PFSK-1 (cell line): ENCODE measurements around the gene MAP3K3.

Experiments
- FOXP2 ChIP-seq: optimal IDR thresholded peaks from 2 replicates; pipeline ENCODE3; 2011; ENCODE audit warnings: borderline replicate concordance, control low read depth, inconsistent platforms; ENCODE audit not compliant: insufficient read depth; ENCODE audit errors: extremely low read length, extremely low read depth
- POLR2AphosphoS5 ChIP-seq: IDR thresholded peaks from 2 replicates; pipeline ENCODE4 v1.6.1; 2012; ENCODE audit warnings: low read depth, mild to moderate bottlenecking, control low read depth, low read length, moderate library complexity
- SIN3A ChIP-seq: IDR thresholded peaks from 2 replicates; pipeline ENCODE4 v1.6.1; 2012; ENCODE audit warnings: mild to moderate bottlenecking, low read length, moderate library complexity, borderline replicate concordance; ENCODE audit not compliant: insufficient read depth
- TAF1 ChIP-seq: IDR thresholded peaks from 2 replicates; pipeline ENCODE4 v1.6.1; 2012; ENCODE audit warnings: low read length, control low read depth, borderline replicate concordance; ENCODE audit not compliant: insufficient read depth
- TF ChIP-seq, protein P1 (sequence below), 2 experiments: IDR thresholded peaks; 2 replicates each; pipeline versions ENCODE4 v1.6.1 to v1.8.0; 2011 to 2012; ENCODE audit warnings: low read depth in 2 of 2, low read length in 2 of 2, control low read depth in 1 of 2, inconsistent platforms in 1 of 2, mild to moderate bottlenecking in 1 of 2, moderate library complexity in 1 of 2; ENCODE audit not compliant: insufficient read depth in 1 of 2

DNA sequence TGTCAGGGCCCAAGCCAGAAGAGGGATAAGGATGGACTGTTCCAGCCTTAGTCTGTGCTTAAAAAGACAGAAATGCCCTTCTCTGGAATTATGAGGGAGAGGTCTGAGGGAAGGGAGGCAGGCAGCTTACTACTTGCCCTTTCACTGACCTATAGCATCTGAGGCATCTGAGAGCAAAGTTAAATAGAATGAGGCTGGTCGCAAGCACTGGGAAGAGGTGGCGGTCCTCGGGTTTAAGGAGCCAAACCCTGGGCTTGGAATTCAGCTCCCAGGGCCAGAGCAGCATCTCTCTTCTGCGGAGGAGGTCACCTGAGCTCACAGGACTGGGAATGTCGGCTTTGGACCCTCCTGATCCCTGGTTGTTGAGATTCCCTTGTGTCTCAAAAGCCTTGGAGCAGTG lies 80.8 kb downstream of the MAP3K3 start:
- no peak for TF ChIP-seq POLR2AphosphoS5
- TF ChIP-seq SIN3A, result no peak
- TF ChIP-seq TAF1, result no peak
- TF ChIP-seq, protein P1, sequence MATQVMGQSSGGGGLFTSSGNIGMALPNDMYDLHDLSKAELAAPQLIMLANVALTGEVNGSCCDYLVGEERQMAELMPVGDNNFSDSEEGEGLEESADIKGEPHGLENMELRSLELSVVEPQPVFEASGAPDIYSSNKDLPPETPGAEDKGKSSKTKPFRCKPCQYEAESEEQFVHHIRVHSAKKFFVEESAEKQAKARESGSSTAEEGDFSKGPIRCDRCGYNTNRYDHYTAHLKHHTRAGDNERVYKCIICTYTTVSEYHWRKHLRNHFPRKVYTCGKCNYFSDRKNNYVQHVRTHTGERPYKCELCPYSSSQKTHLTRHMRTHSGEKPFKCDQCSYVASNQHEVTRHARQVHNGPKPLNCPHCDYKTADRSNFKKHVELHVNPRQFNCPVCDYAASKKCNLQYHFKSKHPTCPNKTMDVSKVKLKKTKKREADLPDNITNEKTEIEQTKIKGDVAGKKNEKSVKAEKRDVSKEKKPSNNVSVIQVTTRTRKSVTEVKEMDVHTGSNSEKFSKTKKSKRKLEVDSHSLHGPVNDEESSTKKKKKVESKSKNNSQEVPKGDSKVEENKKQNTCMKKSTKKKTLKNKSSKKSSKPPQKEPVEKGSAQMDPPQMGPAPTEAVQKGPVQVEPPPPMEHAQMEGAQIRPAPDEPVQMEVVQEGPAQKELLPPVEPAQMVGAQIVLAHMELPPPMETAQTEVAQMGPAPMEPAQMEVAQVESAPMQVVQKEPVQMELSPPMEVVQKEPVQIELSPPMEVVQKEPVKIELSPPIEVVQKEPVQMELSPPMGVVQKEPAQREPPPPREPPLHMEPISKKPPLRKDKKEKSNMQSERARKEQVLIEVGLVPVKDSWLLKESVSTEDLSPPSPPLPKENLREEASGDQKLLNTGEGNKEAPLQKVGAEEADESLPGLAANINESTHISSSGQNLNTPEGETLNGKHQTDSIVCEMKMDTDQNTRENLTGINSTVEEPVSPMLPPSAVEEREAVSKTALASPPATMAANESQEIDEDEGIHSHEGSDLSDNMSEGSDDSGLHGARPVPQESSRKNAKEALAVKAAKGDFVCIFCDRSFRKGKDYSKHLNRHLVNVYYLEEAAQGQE (IDR thresholded peaks at IDR 0.05; ENCODE audit: insufficient read depth in 1 of 2, low read depth in 2 of 2, low read length in 2 of 2), result no peak
- no peak for TF ChIP-seq FOXP2
